GM12878 (cell line): Measurements from ENCODE around the gene CXXC5. TPM values are rescaled to one million over a fixed set of nuclear protein-coding genes. Genes with fewer than 3 reads are reported as not detected.
"Not testable (repeated sequence)": the region's sequence is repeated elsewhere in the genome, so short reads cannot be mapped to it uniquely, and the experiment has no call there.

Experiments used
- ATAC-seq: fragments of 200-7000 bp; cut with Tn5 transposase; 3 replicates; pipeline ENCODE4 v1.9.1; 2020; ENCODE audit warnings: mild to moderate bottlenecking, moderate library complexity
- BruUV-seq: library from RNA; stranded (reverse); fragments of 400-500 nt; replicated peaks from 2 replicates; lab custom pipeline; 2021; lab: Mats Ljungman, UMichigan
- CTCF ChIA-PET: fragments of 300-600 bp; sonication (Branson Sonifier 250); formaldehyde crosslinking; extraction: SDS; loops from one replicate; lab custom pipeline; 2021; ENCODE audit warnings: inconsistent platforms; lab: Yijun Ruan, JAX
- POLR2A ChIA-PET: fragments of 350-600 bp; formaldehyde crosslinking; extraction: SDS; loops from one replicate; lab custom pipeline; 2021; ENCODE audit warnings: inconsistent platforms; lab: Charles Lee
- RAD21 ChIA-PET: fragments of 300-600 bp; sonication (Branson Sonifier 250); formaldehyde crosslinking; loops from one replicate; lab custom pipeline; 2023; ENCODE audit warnings: antibody characterized with exemption; ENCODE audit not compliant: unreplicated experiment; lab: Charles Lee
- SMC1A ChIA-PET: fragments of 300-600 bp; sonication (Branson Sonifier 250); formaldehyde crosslinking; loops from one replicate; lab custom pipeline; 2023; ENCODE audit not compliant: unreplicated experiment, uncharacterized antibody; lab: Charles Lee
- DNase-seq: peaks from one replicate; pipeline ENCODE4 v3.0.0-alpha.2; 2011; ENCODE audit warnings: low read depth, low spot score
- FAIRE-seq: peaks from 3 replicates; lab custom pipeline; 2011; peaks lifted over from hg19 to GRCh38; lab: Jason Lieb, UNC
- H2AFZ ChIP-seq: 2 replicates; pipeline ENCODE4 v1.6.0; 2011; ENCODE audit warnings: low read depth, low read length, control low read depth; ENCODE audit not compliant: control insufficient read depth
- H3K27ac ChIP-seq: 2 replicates; pipeline ENCODE4 v1.5.1; 2011; ENCODE audit warnings: control low read depth; ENCODE audit not compliant: control insufficient read depth, insufficient read depth
- H3K27me3 ChIP-seq, 2 experiments: replicated peaks in 1 of 2; 2 replicates each; pipeline versions ENCODE4 v1.6.0 to v1.6.1; 2011; ENCODE audit warnings: low read length in 1 of 2; ENCODE audit not compliant: control insufficient read depth in 2 of 2, insufficient read depth in 2 of 2
- H3K36me3 ChIP-seq, 2 experiments: 2 replicates each; pipeline ENCODE4 v1.5.1; 2011; ENCODE audit warnings: low read length in 1 of 2; ENCODE audit not compliant: control insufficient read depth in 2 of 2, insufficient read depth in 2 of 2
- H3K4me1 ChIP-seq: 2 replicates; pipeline ENCODE4 v1.6.1; 2011; ENCODE audit warnings: mild to moderate bottlenecking, low read length, moderate library complexity, mixed read lengths; ENCODE audit not compliant: control insufficient read depth, insufficient read depth
- H3K4me2 ChIP-seq: 2 replicates; pipeline ENCODE4 v1.6.0; 2011; ENCODE audit warnings: control low read depth; ENCODE audit not compliant: control insufficient read depth, insufficient read depth
- H3K4me3 ChIP-seq: fragments of 200-600 bp; sonication (generic); 2 replicates; pipeline ENCODE4 v1.5.1; 2016
- H3K79me2 ChIP-seq: 2 replicates; pipeline ENCODE4 v1.6.0; 2011; ENCODE audit warnings: low read length; ENCODE audit not compliant: control insufficient read depth, insufficient read depth
- H3K9ac ChIP-seq: 2 replicates; pipeline ENCODE4 v1.8.0; 2011; ENCODE audit warnings: low read length, control low read depth, mixed read lengths; ENCODE audit not compliant: control insufficient read depth, insufficient read depth
- H3K9me3 ChIP-seq: replicated peaks from 3 replicates; pipeline ENCODE4 v1.5.1; 2011; ENCODE audit warnings: mild to moderate bottlenecking, low read length; ENCODE audit not compliant: control insufficient read depth, insufficient read depth
- H4K20me1 ChIP-seq: 2 replicates; pipeline ENCODE4 v1.6.0; 2011; ENCODE audit not compliant: control insufficient read depth, insufficient read depth
- BCL3 ChIP-seq: IDR thresholded peaks from 2 replicates; pipeline ENCODE4 v1.6.1; 2011; ENCODE audit warnings: borderline replicate concordance, low read depth, mild to moderate bottlenecking, moderate library complexity, low read length; ENCODE audit not compliant: insufficient read depth, poor library complexity, severe bottlenecking
- EZH2 ChIP-seq: IDR thresholded peaks from 2 replicates; pipeline ENCODE4 v1.6.1; 2012; ENCODE audit warnings: low read depth, mild to moderate bottlenecking, control low read depth, inconsistent platforms, low read length, borderline replicate concordance; ENCODE audit not compliant: control insufficient read depth
- FOS ChIP-seq: IDR thresholded peaks from 3 replicates; pipeline ENCODE4 v1.6.1; 2011; ENCODE audit warnings: borderline replicate concordance; ENCODE audit not compliant: insufficient read length; ENCODE audit errors: extremely low read depth
- MTA2 ChIP-seq: fragments of 450-650 bp; IDR thresholded peaks from 2 replicates; pipeline ENCODE4 v1.6.1; 2016; ENCODE audit warnings: low read depth, mild to moderate bottlenecking, moderate library complexity
- SREBF1 ChIP-seq: IDR thresholded peaks from 2 replicates; pipeline ENCODE4 v1.6.1; 2012; ENCODE audit warnings: mild to moderate bottlenecking, low read length
- ZBTB33 ChIP-seq: fragments of 450-650 bp; IDR thresholded peaks from 2 replicates; pipeline ENCODE4 v1.6.1; 2017; ENCODE audit warnings: mild to moderate bottlenecking
- WGBS: methylation state at CpG from one replicate; pipeline ENCODE4 v1.1.6; 2016; ENCODE audit warnings: low lambda C conversion rate; ENCODE audit not compliant: insufficient replicate concordance, insufficient coverage; ENCODE audit errors: missing lambda C conversion rate; 5-methylcytosine and 5-hydroxymethylcytosine counted together
- in situ Hi-C: fragments of 300-500 bp; cut with MboI; formaldehyde crosslinking; loops from 9 replicates; pipeline ENCODE4 v1.14.3; 2018; ENCODE audit warnings: mixed read lengths
- intact Hi-C: fragments of 100-400 bp; cut with micrococcal nuclease; formaldehyde crosslinking; loops from one replicate; pipeline ENCODE4 v1.14.2; 2022; ENCODE audit not compliant: unreplicated experiment
- polyA plus RNA-seq, 11 experiments: library from polyadenylated mRNA; depleted of rRNA in 4 of 11; unstranded in 6 of 11; stranded (reverse) in 5 of 11; fragments of >200 nt; fragmentation: Nextera tagmentation in 4 of 11; fragmentation: Illumina TruSeq in 1 of 11; extraction: Ambion mirVana in 4 of 11; extraction: Trizol in 1 of 11; gene quantifications; 1 replicate in 1 of 11; 2 replicates in 10 of 11; pipeline versions ENCODE4 v1.2.1 to v1.2.3, GENCODE V29; 2011 to 2016; ENCODE audit warnings: inconsistent platforms in 2 of 11, missing spikeins in 2 of 11, low read depth in 1 of 11
- total RNA-seq, 4 experiments: library from RNA; depleted of rRNA in 3 of 4; stranded (reverse); fragments of >200 nt in 3 of 4; fragmentation: Illumina TruSeq in 1 of 4; extraction: Trizol in 1 of 4; gene quantifications; 2 replicates each; pipeline versions ENCODE4 v1.2.1 to v1.2.3, GENCODE V29; 2013 to 2021

CXXC5 gene
- total and polyA plus RNA-seq, 10 of the 15 experiments (the other 5 are each of a cell fraction or from before 2014, with no cell fraction given), result 1.8 to 90.8 (median 40.7) TPM

GRCh38 chr5:139619861-139620260 is 28.3 kb upstream of the CXXC5 start (continued):
- TF ChIP-seq ZBTB33 (no peak), BCL3 (no peak), MTA2 (no peak), SREBF1 (no peak), EZH2 (no peak), FOS (no peak)

- H3K9me3 ChIP-seq, H3K4me3 ChIP-seq, H3K4me2 ChIP-seq, BruUV-seq, RAD21 ChIA-PET, H3K79me2 ChIP-seq, FAIRE-seq, ATAC-seq, H4K20me1 ChIP-seq, H3K4me1 ChIP-seq, in situ Hi-C loops, intact Hi-C loops, H3K27ac ChIP-seq, DNase-seq, H3K9ac ChIP-seq, H2AFZ ChIP-seq, H3K27me3 ChIP-seq: not testable (repeated sequence)
- H3K36me3 ChIP-seq, result peaks cover 4 to 29% of the 10 kb centered on the region in 2 experiments; a peak in 3 of 4 replicates
- SMC1A ChIA-PET, result interaction anchor here (1.0 to 4.3 kb wide), 4 partner anchors 10 to 60 kb away, joined by 3 to 34 read pairs (median 12); no protein-coding TSS in a partner anchor
- CTCF ChIA-PET, result interaction anchor here (0.7 to 4.2 kb wide), 4 partner anchors 51 to 344 kb away, joined by 3 to 34 read pairs (median 6); no protein-coding TSS in a partner anchor
- POLR2A ChIA-PET, result interaction anchor here (0.7 kb wide), 1 partner anchor 18 kb away, joined by 3 read pairs; no protein-coding TSS in a partner anchor
- WGBS, result 91% methylated on average over 3 of the region's 5 CpGs
These were observed 22.8 kb upstream of the CXXC5 start for GRCh38 chr5:139625398-139625797.
